ENCODE results near the gene OR14J1. TPM values are rescaled to one million over a fixed set of nuclear protein-coding genes. Genes with fewer than 3 reads are reported as not detected.
"Not testable (repeated sequence)": the region's sequence is repeated elsewhere in the genome, so short reads cannot be mapped to it uniquely, and the experiment has no call there.

OR14J1 gene
- total and polyA plus RNA-seq, 2 of the 13 experiments (the other 11 are each of a cell fraction or from before 2014, with no cell fraction given) = 0.17 TPM; not detected in 1

GRCh38 chr6:29345380-29345779 is 43.9 kb downstream of the OR14J1 start:
- FAIRE-seq (no peak), ATAC-seq (no peak), DNase-seq (ENCODE audit: low spot score) (no peak)
- ChIA-PET CTCF (ENCODE audit: low intra/inter-chr PET ratio, low total read pairs) (no interaction called here), POLR2A (no interaction called here)
- no peaks in the 10 kb centered on the region for H3K27me3 ChIP-seq (ENCODE audit: control insufficient read depth in 1 of 2, insufficient read depth in 2 of 2, low read length in 2 of 2)
- TF ChIP-seq MAFF (IDR thresholded peaks at IDR 0.05; ENCODE audit: low read depth, low read length) = peak; percentile 88
- no peak for TF ChIP-seq MAF1 (CRISPR knock-in tag; IDR thresholded peaks at IDR 0.05; ENCODE audit: borderline replicate concordance)
- TF ChIP-seq MAFK (conservative IDR thresholded peaks at IDR 0.05 in 1 of 2, IDR thresholded peaks at IDR 0.05 in 1 of 2; ENCODE audit: low read length in 2 of 2) = peak; percentile 90 to 91
- no peaks in the 10 kb centered on the region for H3K79me2 ChIP-seq (ENCODE audit: insufficient read depth, low read length)
- in situ Hi-C loops (cut with HindIII; ENCODE audit: extremely low pct_ligation_motif_present, low pct_unique_long_range_greater_than_20kb) = no loop called here
- H3K9ac ChIP-seq (ENCODE audit: insufficient read depth, low read depth, low read length) = no peak overlapping the region
- no peaks in the 10 kb centered on the region for H4K20me1 ChIP-seq (ENCODE audit: insufficient read depth, low read length)
- no peak overlapping the region for H3K4me2 ChIP-seq (ENCODE audit: low read depth, low read length)
- 3% methylated on average over 3 of the region's 3 CpGs for WGBS (ENCODE audit: low lambda C conversion rate)
- intact Hi-C loops (cut with micrococcal nuclease; ENCODE audit: unreplicated experiment) = no loop called here
- no TSS peak for BruUV-seq (replicated peaks)
- H3K27ac ChIP-seq (ENCODE audit: extremely low read length, insufficient read depth, low read length) = no peak overlapping the region
- H2AFZ ChIP-seq (ENCODE audit: low read length) = no peak overlapping the region
- H3K4me1 ChIP-seq (ENCODE audit: insufficient read depth, low read length) = no peaks in the 10 kb centered on the region
- H3K4me3 ChIP-seq (replicated peaks in 1 of 3; ENCODE audit: insufficient read depth in 1 of 3, low read depth in 2 of 3, low read length in 3 of 3) = no peak overlapping the region
- H3K36me3 ChIP-seq (replicated peaks in 1 of 2; ENCODE audit: control insufficient read depth in 1 of 2, insufficient read depth in 2 of 2, low read length in 2 of 2) = no peaks in the 10 kb centered on the region
- no peaks in the 10 kb centered on the region for H3K9me3 ChIP-seq (ENCODE audit: low read length)

GRCh38 chr6:29349348-29349747 is 47.8 kb downstream of the OR14J1 start:
- H3K4me3 ChIP-seq (replicated peaks in 1 of 3; ENCODE audit: insufficient read depth in 1 of 3, low read depth in 2 of 3, low read length in 3 of 3); CTCF ChIA-PET (ENCODE audit: low intra/inter-chr PET ratio, low total read pairs); POLR2A ChIA-PET; BruUV-seq (replicated peaks); ATAC-seq; H3K9ac ChIP-seq (ENCODE audit: insufficient read depth, low read depth, low read length); H3K79me2 ChIP-seq (ENCODE audit: insufficient read depth, low read length); H4K20me1 ChIP-seq (ENCODE audit: insufficient read depth, low read length); H3K27me3 ChIP-seq (ENCODE audit: control insufficient read depth in 1 of 2, insufficient read depth in 2 of 2, low read length in 2 of 2); DNase-seq (ENCODE audit: low spot score); FAIRE-seq; H3K4me1 ChIP-seq (ENCODE audit: insufficient read depth, low read length); H2AFZ ChIP-seq (ENCODE audit: low read length); H3K9me3 ChIP-seq (ENCODE audit: low read length); H3K4me2 ChIP-seq (ENCODE audit: low read depth, low read length); intact Hi-C loops (cut with micrococcal nuclease; ENCODE audit: unreplicated experiment); H3K36me3 ChIP-seq (replicated peaks in 1 of 2; ENCODE audit: control insufficient read depth in 1 of 2, insufficient read depth in 2 of 2, low read length in 2 of 2); in situ Hi-C loops (cut with HindIII; ENCODE audit: extremely low pct_ligation_motif_present, low pct_unique_long_range_greater_than_20kb); H3K27ac ChIP-seq (ENCODE audit: extremely low read length, insufficient read depth, low read length): not testable (repeated sequence)
- 54% methylated on average over 3 of the region's 3 CpGs for WGBS (ENCODE audit: low lambda C conversion rate)

GRCh38 chr6:29354980-29355379 is 53.5 kb downstream of the OR14J1 start:
- no peaks in the 10 kb centered on the region for H3K27me3 ChIP-seq (ENCODE audit: control insufficient read depth in 1 of 2, insufficient read depth in 2 of 2, low read length in 2 of 2)
- no peaks in the 10 kb centered on the region for H4K20me1 ChIP-seq (ENCODE audit: insufficient read depth, low read length)
- ATAC-seq = no peak
- no peak overlapping the region for H2AFZ ChIP-seq (ENCODE audit: low read length)
- no peak overlapping the region for H3K4me2 ChIP-seq (ENCODE audit: low read depth, low read length)
- H3K36me3 ChIP-seq (replicated peaks in 1 of 2; ENCODE audit: control insufficient read depth in 1 of 2, insufficient read depth in 2 of 2, low read length in 2 of 2) = no peaks in the 10 kb centered on the region
- H3K4me1 ChIP-seq (ENCODE audit: insufficient read depth, low read length) = no peaks in the 10 kb centered on the region
- no peaks in the 10 kb centered on the region for H3K9me3 ChIP-seq (ENCODE audit: low read length)
- no peak overlapping the region for H3K4me3 ChIP-seq (replicated peaks in 1 of 3; ENCODE audit: insufficient read depth in 1 of 3, low read depth in 2 of 3, low read length in 3 of 3)
- no peak overlapping the region for H3K27ac ChIP-seq (ENCODE audit: extremely low read length, insufficient read depth, low read length)
- TF ChIP-seq JUN (CRISPR knock-in tag; IDR thresholded peaks at IDR 0.05) (no peak), MAFK (conservative IDR thresholded peaks at IDR 0.05 in 1 of 2, IDR thresholded peaks at IDR 0.05 in 1 of 2; ENCODE audit: low read length in 2 of 2) (peak; percentile 59 to 73; a peak in 3 of 4 replicates), GPN1 (CRISPR knock-in tag; IDR thresholded peaks at IDR 0.05; ENCODE audit: borderline replicate concordance) (no peak), SALL2 (CRISPR knock-in tag; IDR thresholded peaks at IDR 0.05) (no peak), MAFF (IDR thresholded peaks at IDR 0.05; ENCODE audit: low read depth, low read length) (peak; percentile 68), ERF (CRISPR knock-in tag; IDR thresholded peaks at IDR 0.05) (no peak), ZHX1 (CRISPR knock-in tag; IDR thresholded peaks at IDR 0.05; ENCODE audit: low read depth) (no peak)
- in situ Hi-C loops (cut with HindIII; ENCODE audit: extremely low pct_ligation_motif_present, low pct_unique_long_range_greater_than_20kb) = no loop called here
- intact Hi-C loops (cut with micrococcal nuclease; ENCODE audit: unreplicated experiment) = no loop called here
- H3K9ac ChIP-seq (ENCODE audit: insufficient read depth, low read depth, low read length) = no peak overlapping the region
- no peak for FAIRE-seq
- no peaks in the 10 kb centered on the region for H3K79me2 ChIP-seq (ENCODE audit: insufficient read depth, low read length)
- DNase-seq (ENCODE audit: low spot score) = no peak
- no TSS peak for BruUV-seq (replicated peaks)
- ChIA-PET POLR2A (no interaction called here), CTCF (ENCODE audit: low intra/inter-chr PET ratio, low total read pairs) (no interaction called here)
